Measurements from ENCODE around the gene KRTAP12-1. TPM values are rescaled to one million over a fixed set of nuclear protein-coding genes. Genes with fewer than 3 reads are reported as not detected.

Gene KRTAP12-1, protein sequence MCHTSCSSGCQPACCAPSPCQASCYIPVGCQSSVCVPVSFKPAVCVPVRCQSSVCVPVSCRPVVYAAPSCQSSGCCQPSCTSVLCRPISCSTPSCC
- not detected in 2 replicates for total RNA-seq

DNA sequence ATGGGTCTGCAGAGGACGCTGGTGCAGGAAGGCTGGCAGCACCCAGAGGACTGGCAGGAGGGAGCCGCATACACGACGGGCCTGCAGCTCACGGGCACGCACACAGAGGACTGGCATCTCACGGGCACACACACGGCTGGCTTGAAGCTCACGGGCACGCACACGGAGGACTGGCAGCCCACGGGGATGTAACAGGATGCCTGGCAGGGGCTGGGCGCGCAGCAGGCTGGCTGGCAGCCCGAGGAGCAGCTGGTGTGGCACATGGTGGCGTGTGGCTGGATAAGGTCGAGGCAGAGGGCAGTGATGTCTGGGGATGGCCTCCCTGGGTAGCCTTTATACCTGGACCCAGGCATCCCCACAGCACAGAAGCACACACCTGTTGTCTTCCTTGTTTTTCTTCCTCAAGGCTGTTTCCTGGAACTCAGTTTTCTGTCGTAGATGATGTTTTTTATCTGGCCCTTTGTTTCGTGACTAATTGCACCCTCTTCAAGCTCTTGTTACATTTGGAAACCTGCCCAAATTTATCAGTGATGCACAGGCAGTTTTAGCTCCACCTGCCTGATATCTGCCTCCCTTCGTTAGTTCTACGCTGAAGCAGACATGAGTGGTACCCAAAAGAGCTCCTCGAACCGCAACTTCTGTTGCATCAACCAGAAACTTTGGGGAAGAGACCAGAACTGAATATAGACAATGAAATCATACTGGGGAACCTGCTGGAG is at the start of gene KRTAP12-1:
TSS of gene KRTAP12-1 (minus strand) at position 303 of the 719 bp plus-strand sequence. CDS start at position 263, 40 bp downstream.
- TF ChIP-seq, protein P1, sequence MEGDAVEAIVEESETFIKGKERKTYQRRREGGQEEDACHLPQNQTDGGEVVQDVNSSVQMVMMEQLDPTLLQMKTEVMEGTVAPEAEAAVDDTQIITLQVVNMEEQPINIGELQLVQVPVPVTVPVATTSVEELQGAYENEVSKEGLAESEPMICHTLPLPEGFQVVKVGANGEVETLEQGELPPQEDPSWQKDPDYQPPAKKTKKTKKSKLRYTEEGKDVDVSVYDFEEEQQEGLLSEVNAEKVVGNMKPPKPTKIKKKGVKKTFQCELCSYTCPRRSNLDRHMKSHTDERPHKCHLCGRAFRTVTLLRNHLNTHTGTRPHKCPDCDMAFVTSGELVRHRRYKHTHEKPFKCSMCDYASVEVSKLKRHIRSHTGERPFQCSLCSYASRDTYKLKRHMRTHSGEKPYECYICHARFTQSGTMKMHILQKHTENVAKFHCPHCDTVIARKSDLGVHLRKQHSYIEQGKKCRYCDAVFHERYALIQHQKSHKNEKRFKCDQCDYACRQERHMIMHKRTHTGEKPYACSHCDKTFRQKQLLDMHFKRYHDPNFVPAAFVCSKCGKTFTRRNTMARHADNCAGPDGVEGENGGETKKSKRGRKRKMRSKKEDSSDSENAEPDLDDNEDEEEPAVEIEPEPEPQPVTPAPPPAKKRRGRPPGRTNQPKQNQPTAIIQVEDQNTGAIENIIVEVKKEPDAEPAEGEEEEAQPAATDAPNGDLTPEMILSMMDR (IDR thresholded peaks at IDR 0.05; ENCODE audit: insufficient read depth, low read length, severe bottlenecking): no peak
- Histone ChIP-seq H3K36me3 (ENCODE audit: control insufficient read depth, insufficient read depth, low read length) (no peaks in the 10 kb centered on the region), H3K4me3 (ENCODE audit: low read depth, low read length) (no peak within 1 kb of the TSS), H3K27me3 (ENCODE audit: control insufficient read depth, insufficient read depth, low read length) (no peaks in the 10 kb centered on the region)
- DNase-seq (ENCODE audit: low read depth) (no peak), FAIRE-seq (no peak)

DNA sequence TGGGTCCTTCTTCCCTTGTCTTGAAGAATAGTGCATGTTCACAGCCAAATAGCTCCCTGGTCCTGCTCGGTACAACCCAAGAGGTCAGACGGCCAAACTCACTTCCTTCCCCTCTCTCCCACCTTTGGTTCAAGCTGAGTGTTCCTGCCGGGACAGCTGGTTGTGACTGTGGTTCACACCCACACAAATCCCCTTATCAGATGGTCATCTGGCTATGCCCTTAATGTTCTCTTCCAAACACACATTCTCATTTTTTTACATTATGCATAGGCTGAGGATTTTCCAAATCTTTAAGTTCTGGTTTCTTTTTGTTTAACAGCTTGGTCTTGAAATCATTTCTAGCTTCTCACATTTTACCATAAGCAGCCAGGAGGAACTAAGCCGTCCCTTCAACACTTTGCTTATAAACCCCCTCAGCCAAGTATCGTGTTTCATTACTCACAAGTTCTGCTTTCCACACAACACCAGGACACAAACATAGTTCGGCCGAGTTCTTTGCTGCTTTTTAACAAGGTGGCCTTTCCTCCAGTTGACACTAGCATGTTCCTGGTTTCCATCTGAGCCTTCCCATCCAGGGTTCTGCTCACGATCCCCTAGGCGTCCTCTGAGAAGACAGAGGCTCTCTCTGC is 49.1 kb upstream of the KRTAP12-1 start:
- TF ChIP-seq, protein P1 (IDR thresholded peaks at IDR 0.05; ENCODE audit: insufficient read depth, low read length, severe bottlenecking): no peak
- Histone ChIP-seq H3K4me3 (ENCODE audit: low read depth, low read length) (no peak overlapping the region), H3K36me3 (ENCODE audit: control insufficient read depth, insufficient read depth, low read length) (no peaks in the 10 kb centered on the region), H3K27me3 (ENCODE audit: control insufficient read depth, insufficient read depth, low read length) (no peaks in the 10 kb centered on the region)
- FAIRE-seq (no peak), DNase-seq (ENCODE audit: low read depth) (no peak)

DNA sequence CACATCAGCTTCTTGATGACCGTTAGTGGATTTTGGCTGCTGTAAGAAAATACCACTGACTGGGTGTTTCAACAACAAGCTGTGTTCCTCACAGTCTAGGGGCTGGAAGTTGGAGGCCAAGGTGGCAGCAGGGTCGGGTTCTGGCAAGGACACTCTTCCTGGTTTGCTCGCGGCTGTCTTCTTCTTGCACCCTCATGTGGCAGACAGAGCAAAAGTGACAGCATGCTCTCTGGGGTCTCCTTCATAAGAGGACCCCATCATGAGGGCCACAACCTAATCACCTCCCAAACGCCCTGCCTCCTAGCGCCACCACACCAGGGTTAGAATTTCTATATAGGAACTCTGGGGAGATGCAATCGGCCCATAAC is 48.0 kb upstream of the KRTAP12-1 start:
- Histone ChIP-seq H3K27me3 (ENCODE audit: control insufficient read depth, insufficient read depth, low read length) (no peaks in the 10 kb centered on the region), H3K36me3 (ENCODE audit: control insufficient read depth, insufficient read depth, low read length) (no peaks in the 10 kb centered on the region), H3K4me3 (ENCODE audit: low read depth, low read length) (no peak overlapping the region)
- FAIRE-seq: no peak
- no peak for DNase-seq (ENCODE audit: low read depth)
- TF ChIP-seq, protein P1 (IDR thresholded peaks at IDR 0.05; ENCODE audit: insufficient read depth, low read length, severe bottlenecking): no peak

DNA sequence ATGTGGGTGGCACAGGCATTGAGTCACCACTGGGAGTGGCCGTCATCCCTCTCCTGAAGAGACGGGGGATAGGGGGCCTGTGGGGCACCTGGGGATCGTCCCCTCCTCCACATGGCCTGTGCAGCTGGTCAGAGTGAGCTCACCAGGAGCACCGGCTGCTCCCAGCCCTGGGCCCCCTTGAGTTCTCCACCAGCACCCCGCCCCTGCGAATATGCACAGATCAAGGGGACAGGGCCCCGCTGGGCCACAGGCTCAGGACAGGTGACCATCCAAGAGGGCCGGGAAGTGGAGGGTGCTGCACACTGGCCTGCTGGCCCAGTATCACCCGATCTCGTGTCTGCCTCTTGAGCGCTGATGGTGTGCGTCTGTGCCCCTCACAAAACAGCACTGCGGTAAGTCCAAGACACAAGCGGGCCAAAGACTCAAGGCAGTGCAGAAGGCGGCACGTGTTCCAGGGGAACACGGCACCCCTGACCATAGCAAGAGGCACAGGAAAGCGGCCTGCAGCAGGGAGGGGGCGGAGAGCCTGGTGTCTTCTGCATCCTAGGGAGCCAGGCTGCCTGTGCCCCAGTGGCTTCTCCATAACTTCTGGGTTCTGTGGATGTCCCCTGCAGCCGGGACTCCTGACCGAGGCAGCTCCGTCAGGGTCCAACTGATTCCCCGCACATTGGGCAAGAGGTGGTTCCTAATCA is 47.5 kb upstream of the KRTAP12-1 start:
- no peaks in the 10 kb centered on the region for H3K27me3 ChIP-seq (ENCODE audit: control insufficient read depth, insufficient read depth, low read length)
- TF ChIP-seq, protein P1 (IDR thresholded peaks at IDR 0.05; ENCODE audit: insufficient read depth, low read length, severe bottlenecking): no peak
- H3K4me3 ChIP-seq (ENCODE audit: low read depth, low read length): no peak overlapping the region
- H3K36me3 ChIP-seq (ENCODE audit: control insufficient read depth, insufficient read depth, low read length): no peaks in the 10 kb centered on the region
- FAIRE-seq (no peak), DNase-seq (ENCODE audit: low read depth) (no peak)

DNA sequence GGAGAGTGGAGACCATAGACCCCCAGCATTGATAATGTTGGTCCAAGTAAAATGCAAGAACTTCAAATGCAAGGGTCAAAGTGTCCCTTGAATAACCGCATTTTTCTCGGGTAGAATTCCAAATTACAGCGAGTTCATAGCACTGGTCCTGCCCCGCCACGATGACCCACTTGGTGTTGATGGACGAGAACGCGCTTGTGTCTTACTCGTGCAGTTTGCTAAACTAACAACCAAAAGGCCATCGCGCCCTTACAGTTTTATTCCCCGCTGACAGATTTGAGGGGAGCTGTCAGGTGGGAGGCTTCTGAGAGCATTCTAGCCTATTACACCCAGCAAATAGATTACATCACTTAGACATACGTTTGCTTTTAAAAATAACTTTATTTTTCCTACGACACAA is 46.8 kb upstream of the KRTAP12-1 start:
- TF ChIP-seq, protein P1 (IDR thresholded peaks at IDR 0.05; ENCODE audit: insufficient read depth, low read length, severe bottlenecking): no peak
- FAIRE-seq (no peak), DNase-seq (ENCODE audit: low read depth) (no peak)
- no peaks in the 10 kb centered on the region for H3K36me3 ChIP-seq (ENCODE audit: control insufficient read depth, insufficient read depth, low read length)
- H3K4me3 ChIP-seq (ENCODE audit: low read depth, low read length): no peak overlapping the region
- H3K27me3 ChIP-seq (ENCODE audit: control insufficient read depth, insufficient read depth, low read length): no peaks in the 10 kb centered on the region

All from bronchial epithelial cell (primary cell).